ENCODE data around the gene AARSD1. TPM values are rescaled to one million over a fixed set of nuclear protein-coding genes. Genes with fewer than 3 reads are reported as not detected.
"Not testable (repeated sequence)": the region's sequence is repeated elsewhere in the genome, so short reads cannot be mapped to it uniquely, and the experiment has no call there.

Gene AARSD1
- total RNA-seq, 4 donors from 2014 or later, result 12.6 to 33.5 (median 26.5) TPM

DNA sequence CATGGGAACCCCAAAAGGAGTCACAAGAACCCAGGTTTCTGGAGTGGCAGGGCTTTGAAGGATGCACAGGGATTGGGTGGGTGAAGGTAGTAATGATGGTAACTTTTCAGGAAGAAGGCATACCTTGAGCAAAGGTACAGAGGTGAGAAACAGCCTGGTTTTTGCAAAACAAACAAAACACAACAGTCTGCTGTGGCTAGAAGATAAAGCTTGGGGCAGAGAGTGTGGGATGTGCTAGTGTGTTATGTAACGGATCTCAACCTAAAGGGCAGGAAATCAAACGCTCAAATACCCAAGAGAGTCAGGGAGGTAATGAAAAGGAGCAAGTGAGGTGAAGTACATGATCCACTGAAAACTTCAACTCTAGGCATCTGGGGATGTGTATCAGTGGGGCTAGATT is 11.0 kb upstream of the AARSD1 start:
- H3K9me3 ChIP-seq, result no peaks in the 10 kb centered on the region
- TF ChIP-seq, protein P1, sequence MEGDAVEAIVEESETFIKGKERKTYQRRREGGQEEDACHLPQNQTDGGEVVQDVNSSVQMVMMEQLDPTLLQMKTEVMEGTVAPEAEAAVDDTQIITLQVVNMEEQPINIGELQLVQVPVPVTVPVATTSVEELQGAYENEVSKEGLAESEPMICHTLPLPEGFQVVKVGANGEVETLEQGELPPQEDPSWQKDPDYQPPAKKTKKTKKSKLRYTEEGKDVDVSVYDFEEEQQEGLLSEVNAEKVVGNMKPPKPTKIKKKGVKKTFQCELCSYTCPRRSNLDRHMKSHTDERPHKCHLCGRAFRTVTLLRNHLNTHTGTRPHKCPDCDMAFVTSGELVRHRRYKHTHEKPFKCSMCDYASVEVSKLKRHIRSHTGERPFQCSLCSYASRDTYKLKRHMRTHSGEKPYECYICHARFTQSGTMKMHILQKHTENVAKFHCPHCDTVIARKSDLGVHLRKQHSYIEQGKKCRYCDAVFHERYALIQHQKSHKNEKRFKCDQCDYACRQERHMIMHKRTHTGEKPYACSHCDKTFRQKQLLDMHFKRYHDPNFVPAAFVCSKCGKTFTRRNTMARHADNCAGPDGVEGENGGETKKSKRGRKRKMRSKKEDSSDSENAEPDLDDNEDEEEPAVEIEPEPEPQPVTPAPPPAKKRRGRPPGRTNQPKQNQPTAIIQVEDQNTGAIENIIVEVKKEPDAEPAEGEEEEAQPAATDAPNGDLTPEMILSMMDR (IDR thresholded peaks at IDR 0.05), result no peak
- TF ChIP-seq POLR2A (IDR thresholded peaks at IDR 0.05), result no peak
- H3K36me3 ChIP-seq, result no peaks in the 10 kb centered on the region
- H3K27ac ChIP-seq, result no peak overlapping the region
- H3K4me3 ChIP-seq, result no peak overlapping the region
- DNase-seq, result no peak
- no peaks in the 10 kb centered on the region for H3K27me3 ChIP-seq
- H3K4me1 ChIP-seq, result peaks cover 0 to 7% (median 3%) of the 10 kb centered on the region in 4 donors

DNA sequence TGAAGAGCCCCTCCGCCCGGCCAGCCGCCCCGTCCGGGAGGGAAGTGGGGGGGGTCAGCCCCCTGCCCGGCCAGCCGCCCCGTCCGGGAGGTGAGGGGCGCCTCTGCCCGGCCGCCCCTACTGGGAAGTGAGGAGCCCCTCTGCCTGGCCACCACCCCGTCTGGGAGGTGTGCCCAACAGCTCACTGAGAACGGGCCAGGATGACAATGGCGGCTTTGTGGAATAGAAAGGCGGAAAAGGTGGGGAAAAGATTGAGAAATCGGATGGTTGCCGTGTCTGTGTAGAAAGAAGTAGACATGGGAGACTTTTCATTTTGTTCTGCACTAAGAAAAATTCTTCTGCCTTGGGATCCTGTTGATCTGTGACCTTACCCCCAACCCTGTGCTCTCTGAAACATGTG is 9.1 kb upstream of the AARSD1 start:
- H3K4me3 ChIP-seq, H3K27ac ChIP-seq, H3K36me3 ChIP-seq, H3K27me3 ChIP-seq, DNase-seq, H3K9me3 ChIP-seq, H3K4me1 ChIP-seq: not testable (repeated sequence)

DNA sequence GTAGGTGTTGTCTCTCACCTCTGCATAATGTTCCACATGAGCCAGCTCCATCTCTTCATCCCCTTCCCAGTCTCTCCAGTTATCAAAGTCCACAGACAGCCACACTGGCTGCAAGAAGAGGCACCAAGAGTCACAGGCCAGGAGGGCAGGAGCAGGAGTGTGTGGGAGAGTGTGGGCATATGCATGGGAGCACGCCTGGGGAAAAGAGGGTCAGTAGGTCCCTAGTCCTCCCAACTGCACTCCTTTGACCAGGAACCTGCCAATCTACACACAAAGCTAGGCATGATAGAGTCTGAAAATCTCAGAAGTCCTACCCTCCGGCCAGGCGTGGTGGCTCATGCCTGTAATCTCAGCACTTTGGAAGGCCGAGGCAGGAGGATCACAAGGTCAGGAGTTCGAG is 7.3 kb upstream of the AARSD1 start:
- H3K36me3 ChIP-seq, result no peaks in the 10 kb centered on the region
- no peaks in the 10 kb centered on the region for H3K4me1 ChIP-seq
- no peaks in the 10 kb centered on the region for H3K9me3 ChIP-seq
- TF ChIP-seq, protein P1 (IDR thresholded peaks at IDR 0.05), result no peak
- no peak for TF ChIP-seq POLR2A (IDR thresholded peaks at IDR 0.05)
- DNase-seq, result no peak
- H3K27ac ChIP-seq, result no peak overlapping the region
- H3K27me3 ChIP-seq, result no peaks in the 10 kb centered on the region
- H3K4me3 ChIP-seq, result no peak overlapping the region

DNA sequence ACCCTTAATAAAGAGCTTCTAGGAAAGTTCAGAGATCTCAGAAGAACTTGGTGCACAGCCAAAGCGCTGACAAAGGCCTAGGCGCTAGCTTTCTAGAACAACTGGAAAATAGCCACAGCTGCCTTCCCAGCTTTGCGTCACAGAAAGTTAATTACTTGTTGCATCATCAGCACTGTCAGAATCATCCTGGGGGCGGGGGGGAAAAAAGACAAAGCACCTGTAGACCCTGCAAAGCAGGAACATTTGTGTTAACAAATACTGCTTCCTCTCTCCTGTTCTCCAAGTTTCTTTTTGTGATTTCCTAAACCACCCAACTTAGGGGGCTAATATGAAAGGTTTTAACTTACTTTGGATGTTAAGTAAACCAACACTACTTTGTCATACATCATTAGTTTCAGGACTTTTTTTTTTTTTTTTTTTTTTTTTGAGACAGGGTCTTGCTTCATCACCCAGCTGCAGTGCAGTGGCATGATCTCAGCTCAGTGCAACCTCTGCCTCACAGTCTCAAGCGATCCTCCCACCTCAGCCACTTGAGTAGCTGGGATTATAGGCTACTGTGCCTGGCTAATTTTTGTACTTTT is 4.8 kb upstream of the AARSD1 start:
- H3K27me3 ChIP-seq, result no peaks in the 10 kb centered on the region
- no peaks in the 10 kb centered on the region for H3K9me3 ChIP-seq
- H3K4me3 ChIP-seq, result no peak overlapping the region
- H3K36me3 ChIP-seq, result no peaks in the 10 kb centered on the region
- no peaks in the 10 kb centered on the region for H3K4me1 ChIP-seq
- no peak for TF ChIP-seq POLR2A (IDR thresholded peaks at IDR 0.05)
- TF ChIP-seq, protein P1 (IDR thresholded peaks at IDR 0.05), result no peak
- no peak overlapping the region for H3K27ac ChIP-seq
- no peak for DNase-seq

DNA sequence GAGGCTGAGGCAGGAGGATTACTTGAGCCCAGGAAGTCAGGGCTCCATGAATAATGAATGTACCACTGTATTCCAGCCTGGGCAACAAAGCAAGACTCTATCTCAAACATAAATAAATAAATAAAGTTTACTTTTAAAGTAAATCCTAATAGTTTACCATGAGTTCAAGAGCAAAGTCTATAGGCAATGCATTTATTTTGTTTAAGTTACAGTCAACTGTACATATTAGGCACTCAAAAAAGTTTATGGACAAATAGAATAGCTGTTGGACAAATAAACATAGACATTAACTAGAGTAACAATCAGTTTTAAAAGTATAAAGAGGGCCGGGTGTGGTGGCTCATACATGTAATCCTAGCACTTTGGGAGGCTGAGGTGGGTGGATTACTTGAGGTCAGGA is 3.7 kb upstream of the AARSD1 start:
- H3K27ac ChIP-seq, result no peak overlapping the region
- H3K27me3 ChIP-seq, result no peaks in the 10 kb centered on the region
- H3K4me1 ChIP-seq, result peaks cover 0 to 8% (median 3%) of the 10 kb centered on the region in 4 donors
- H3K36me3 ChIP-seq, result no peaks in the 10 kb centered on the region
- no peaks in the 10 kb centered on the region for H3K9me3 ChIP-seq
- TF ChIP-seq, protein P1 (IDR thresholded peaks at IDR 0.05), result no peak
- TF ChIP-seq POLR2A (IDR thresholded peaks at IDR 0.05), result no peak
- H3K4me3 ChIP-seq, result no peak overlapping the region
- DNase-seq, result no peak

DNA sequence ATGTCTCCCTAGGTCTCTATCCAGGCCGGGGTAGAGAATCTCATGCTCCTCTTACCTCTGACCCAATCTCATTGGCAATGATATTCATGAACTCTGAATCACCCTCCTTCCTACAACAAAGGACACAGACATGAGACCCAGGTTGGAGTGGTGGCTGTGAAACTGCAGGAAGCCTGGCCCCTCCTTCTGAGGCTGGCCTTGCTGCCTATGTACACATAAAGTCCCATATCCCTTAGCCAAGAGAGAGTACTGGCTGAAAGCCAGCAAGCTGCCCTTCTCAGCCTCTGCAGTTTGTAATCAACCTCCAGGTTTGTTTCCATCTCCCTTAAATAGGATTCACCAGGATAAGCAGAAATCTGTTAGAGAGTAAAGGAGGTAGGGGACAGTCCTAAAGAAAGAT is 10.6 kb downstream of the AARSD1 start:
- H3K4me1 ChIP-seq, result no peaks in the 10 kb centered on the region
- H3K9me3 ChIP-seq, result no peaks in the 10 kb centered on the region
- no peaks in the 10 kb centered on the region for H3K27me3 ChIP-seq
- TF ChIP-seq POLR2A (IDR thresholded peaks at IDR 0.05), result no peak
- TF ChIP-seq, protein P1 (IDR thresholded peaks at IDR 0.05), result no peak
- no peak overlapping the region for H3K27ac ChIP-seq
- peaks cover 0 to 91% (median 0%) of the 10 kb centered on the region in 3 donors for H3K36me3 ChIP-seq
- H3K4me3 ChIP-seq, result no peak overlapping the region
- no peak for DNase-seq

Data from Peyer's patch (tissue), 4 donors.